Astrocyte of the hippocampus (primary cell): Measurements from ENCODE around the gene XYLB.

ENCODE experiments used
- DNase-seq: peaks from one replicate; pipeline ENCODE4 v3.0.0; 2011; ENCODE audit warnings: low read depth, low spot score

XYLB gene

GRCh38 chr3:38454884-38455638 lies 108.5 kb downstream of the XYLB start:
- DNase-seq = peak; percentile 68

- DNase-seq = peak; percentile 57
Measured at GRCh38 chr3:38455639-38456430, 109.2 kb downstream of the XYLB start.

GRCh38 chr3:38457111-38458003 lies 110.8 kb downstream of the XYLB start:
- no peak for DNase-seq

- DNase-seq = peak; percentile 68
Measured at GRCh38 chr3:38458796-38459498, 112.4 kb downstream of the XYLB start.

GRCh38 chr3:38459499-38460048 lies 113.0 kb downstream of the XYLB start:
- no peak for DNase-seq

- no peak for DNase-seq
Measured at GRCh38 chr3:38460377-38461270, 114.0 kb downstream of the XYLB start.
